ENCODE data around the gene PKN2.
"Not testable (repeated sequence)": the region's sequence is repeated elsewhere in the genome, so short reads cannot be mapped to it uniquely, and the experiment has no call there.

Gene PKN2

GRCh38 chr1:88800382-88801051 is 116.4 kb downstream of the PKN2 start:
- no peak for DNase-seq

DNA sequence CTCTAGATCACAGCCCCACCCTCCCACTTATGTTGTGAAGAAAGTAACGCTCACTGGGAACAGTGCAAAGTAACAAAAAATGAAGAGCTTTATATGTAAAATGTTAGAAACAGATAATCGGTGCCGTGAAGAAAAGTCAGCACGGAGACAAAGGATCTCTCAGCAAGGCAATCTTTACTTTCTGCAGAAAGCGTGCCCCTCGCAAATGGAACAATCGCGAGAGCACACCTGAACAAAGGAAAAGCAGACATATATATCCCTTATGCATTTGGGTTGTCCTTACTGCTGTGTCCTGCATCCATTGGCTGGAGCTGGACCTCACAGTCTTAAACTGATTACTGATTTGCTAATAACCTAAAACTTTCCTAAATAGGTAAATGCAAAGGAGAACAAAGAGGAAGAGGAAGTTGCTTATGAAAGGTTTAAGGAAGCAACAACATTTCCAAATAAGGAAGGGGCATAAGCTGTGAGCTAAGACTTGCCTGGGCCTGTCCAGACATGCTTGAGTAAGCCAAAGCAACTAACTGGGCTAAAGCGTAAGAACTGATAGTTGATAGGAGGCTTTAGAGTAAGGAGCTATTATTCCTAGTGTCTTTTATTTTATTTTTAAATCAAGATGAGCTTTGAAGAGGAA is 117.6 kb downstream of the PKN2 start:
- no peak for DNase-seq

- no peak for DNase-seq
Measured at GRCh38 chr1:88802404-88802803, 118.3 kb downstream of the PKN2 start.

- no peak for DNase-seq
Measured at GRCh38 chr1:88802950-88803349, 118.9 kb downstream of the PKN2 start.

DNA sequence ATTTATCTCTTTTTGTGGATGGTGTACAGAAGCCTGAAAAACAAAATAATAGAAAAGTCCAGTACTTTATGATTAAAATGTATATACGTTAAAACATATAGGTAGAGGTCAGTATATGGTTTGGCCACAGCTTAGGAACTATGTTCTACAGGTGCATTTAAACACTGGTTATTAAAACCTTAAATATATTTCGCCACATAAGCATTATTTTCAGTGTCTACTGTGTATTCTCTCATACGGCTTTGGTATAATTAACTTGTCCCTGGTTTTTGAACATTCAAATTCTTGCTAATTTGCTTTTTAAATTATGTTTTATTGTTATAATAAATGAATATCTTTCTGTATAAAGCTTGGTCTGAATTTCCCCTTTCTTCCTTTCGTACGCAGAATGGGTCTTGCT is 119.4 kb downstream of the PKN2 start:
- DNase-seq, result no peak

GRCh38 chr1:88812366-88812765 is 128.3 kb downstream of the PKN2 start:
- no peak for DNase-seq

GRCh38 chr1:88813471-88813870 is 129.4 kb downstream of the PKN2 start:
- no peak for DNase-seq

DNA sequence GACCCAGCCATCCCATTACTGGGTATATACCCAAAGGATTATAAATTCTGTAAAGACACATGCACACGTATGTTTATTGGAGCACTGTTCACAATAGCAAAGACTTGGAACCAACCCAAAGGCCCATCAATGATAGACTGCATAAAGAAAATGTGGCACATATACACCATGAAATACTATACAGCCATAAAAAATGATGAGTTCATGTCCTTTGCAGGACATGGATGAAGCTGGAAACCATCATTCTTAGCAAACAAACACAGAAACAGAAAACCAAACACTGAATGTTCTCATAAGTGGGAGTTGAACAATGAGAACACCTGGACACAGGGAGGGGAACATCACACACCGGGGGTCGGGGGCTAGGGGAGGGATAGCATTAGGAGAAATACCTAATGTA is 135.6 kb downstream of the PKN2 start:
- DNase-seq, result not testable (repeated sequence)

- DNase-seq, result no peak
Measured at GRCh38 chr1:88825721-88826120, 141.6 kb downstream of the PKN2 start.

GRCh38 chr1:88847643-88848042 is 163.6 kb downstream of the PKN2 start:
- DNase-seq, result no peak

DNA sequence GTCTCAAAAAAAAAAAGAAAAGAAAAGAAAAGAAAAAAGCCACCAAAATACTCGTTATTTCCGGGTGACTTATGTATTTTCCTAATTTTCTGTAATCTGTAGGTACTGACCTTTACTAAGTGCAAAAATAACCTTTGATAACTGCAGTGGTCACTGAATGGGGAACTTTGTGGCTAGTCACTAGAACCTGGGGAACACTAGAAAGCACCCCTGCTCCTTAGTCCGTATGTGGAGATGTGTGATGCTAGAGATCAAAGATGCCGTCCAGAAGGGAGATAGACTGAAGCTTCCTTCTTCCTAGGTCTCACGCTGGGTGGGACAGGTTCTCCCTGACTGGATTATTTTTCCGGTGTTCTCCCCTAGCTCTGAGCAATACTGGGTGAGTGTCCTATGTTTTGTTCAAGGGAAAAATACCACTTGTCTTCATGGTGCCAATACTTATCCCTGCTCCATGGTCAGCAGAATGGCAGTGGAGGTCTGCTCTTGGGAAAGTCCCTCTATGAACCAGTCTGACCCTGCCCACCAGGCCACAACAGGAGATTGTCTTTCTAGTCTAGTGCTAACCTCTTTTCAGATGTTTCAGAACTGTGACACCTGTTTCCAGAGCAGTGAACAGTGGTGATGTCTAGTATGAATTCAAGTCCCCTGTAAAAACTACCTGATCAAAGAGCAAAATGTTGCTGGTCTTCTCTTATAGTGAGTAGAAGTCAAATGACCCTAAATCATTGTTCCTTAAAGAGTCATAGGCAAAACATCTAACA is 167.4 kb downstream of the PKN2 start:
- no peak for DNase-seq

- no peak for DNase-seq
Measured at GRCh38 chr1:88867743-88868521, 183.9 kb downstream of the PKN2 start.

DNA sequence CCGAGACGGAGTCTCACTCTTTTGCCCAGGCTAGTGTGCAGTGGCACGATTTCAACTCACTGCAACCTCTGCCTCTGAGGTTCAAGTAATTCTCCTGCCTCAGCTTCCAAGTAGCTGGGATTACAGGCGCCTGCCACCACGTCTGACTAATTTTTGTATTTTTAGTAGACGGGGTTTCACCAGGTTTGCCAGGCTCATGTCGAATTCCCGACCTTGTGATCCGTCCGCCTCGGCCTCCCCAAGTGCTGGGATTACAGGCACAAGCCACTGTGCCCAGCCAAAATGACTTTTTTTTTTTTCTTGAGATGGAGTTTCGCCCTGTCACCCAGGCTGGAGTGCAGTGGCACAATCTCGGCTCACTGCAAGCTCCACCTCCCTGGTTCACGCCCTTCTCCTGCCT is 185.6 kb downstream of the PKN2 start:
- not testable (repeated sequence) for DNase-seq

- no peak for DNase-seq
Measured at GRCh38 chr1:88873737-88874349, 189.8 kb downstream of the PKN2 start.

DNA sequence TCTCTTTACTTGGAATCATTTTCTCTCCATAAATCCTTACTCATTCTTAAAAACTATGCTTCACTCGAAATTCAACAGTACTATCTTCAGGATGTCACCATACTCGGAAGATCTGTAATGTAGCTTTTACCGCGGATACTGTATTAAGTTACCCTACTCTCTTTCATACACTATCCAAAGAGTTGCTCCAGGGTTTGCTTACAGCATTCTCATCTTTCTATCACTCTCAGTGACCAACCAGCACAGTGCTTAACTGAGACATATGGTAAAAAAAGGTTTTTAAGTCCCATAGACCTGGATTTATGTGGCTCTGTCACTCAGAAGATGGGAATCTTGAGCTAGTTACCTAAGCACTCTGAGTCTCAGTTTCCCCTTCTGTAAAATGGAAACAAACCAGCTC is 191.5 kb downstream of the PKN2 start:
- DNase-seq, result no peak

GRCh38 chr1:88876573-88877365 is 192.7 kb downstream of the PKN2 start:
- no peak for DNase-seq

GRCh38 chr1:88877382-88877825 is 193.3 kb downstream of the PKN2 start:
- DNase-seq, result peak; percentile 27

DNA sequence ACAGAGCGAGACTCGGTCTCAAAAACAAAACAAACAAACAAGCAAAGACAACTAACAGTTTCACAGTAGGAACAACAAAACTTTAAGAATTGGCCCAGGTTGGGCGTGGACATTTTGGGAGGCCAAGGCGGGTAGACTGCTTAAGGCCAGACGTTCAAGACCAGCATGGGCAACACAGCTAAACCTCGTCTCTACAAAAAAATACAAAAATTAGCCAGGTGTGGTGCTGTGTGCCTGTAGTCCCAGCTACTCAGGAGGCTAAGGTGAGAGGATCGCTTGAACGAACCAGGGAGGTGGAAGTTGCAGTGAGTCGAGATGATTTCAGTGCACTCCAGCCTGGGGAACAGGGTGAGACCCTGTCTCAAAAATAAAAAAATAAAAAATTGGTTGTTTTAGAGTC is 193.8 kb downstream of the PKN2 start:
- DNase-seq, result no peak

DNA sequence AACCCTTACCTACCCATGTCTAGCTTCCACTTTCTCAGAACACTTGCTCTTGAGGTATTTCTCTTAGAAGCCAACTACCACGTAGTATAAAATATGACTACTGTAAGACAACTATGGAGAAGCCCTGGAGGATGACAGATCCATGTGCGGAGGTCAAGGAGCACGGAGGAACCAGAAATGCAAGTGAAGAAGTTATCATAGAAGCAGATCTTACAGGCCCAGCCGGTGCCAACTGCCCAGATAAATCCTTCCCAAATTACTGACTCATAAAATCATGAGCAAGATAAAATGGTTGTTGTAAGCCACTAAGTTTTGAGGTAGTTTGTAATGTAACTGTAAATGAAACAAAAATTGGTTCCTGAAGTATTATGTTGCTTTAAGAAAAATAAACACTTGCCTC is 194.7 kb downstream of the PKN2 start:
- DNase-seq, result no peak

- DNase-seq, result not testable (repeated sequence)
Measured at GRCh38 chr1:88880717-88881116, 196.6 kb downstream of the PKN2 start.

- DNase-seq, result no peak
Measured at GRCh38 chr1:88883156-88883555, 199.1 kb downstream of the PKN2 start.
